A673 (cell line): Measurements from ENCODE around the gene RGL3. TPM values are rescaled to one million over a fixed set of nuclear protein-coding genes. Genes with fewer than 3 reads are reported as not detected.

ENCODE experiments used
- BruUV-seq: library from RNA; stranded (reverse); fragments of 400-500 nt; replicated peaks from 2 replicates; lab custom pipeline; 2021; lab: Mats Ljungman, UMichigan
- CTCF ChIA-PET: fragments of 300-600 bp; sonication (Branson Sonifier 250); formaldehyde crosslinking; loops from one replicate; lab custom pipeline; 2022; ENCODE audit warnings: antibody characterized with exemption; lab: Charles Lee
- POLR2A ChIA-PET: fragments of 300-600 bp; sonication (Branson Sonifier 250); formaldehyde crosslinking; loops from one replicate; lab custom pipeline; 2022; ENCODE audit warnings: antibody characterized with exemption; ENCODE audit not compliant: low non-redundant PET; lab: Charles Lee
- DNase-seq: peaks from one replicate; pipeline ENCODE4 v3.0.0-alpha.2; 2015; ENCODE audit warnings: low spot score
- H3K27ac ChIP-seq: fragments of 200-600 bp; sonication (generic); 2 replicates; pipeline ENCODE4 v1.5.1; 2016; ENCODE audit warnings: mixed run types, low read depth, mild to moderate bottlenecking, mixed read lengths, antibody characterized with exemption, low read length; ENCODE audit not compliant: poor library complexity, severe bottlenecking
- H3K27me3 ChIP-seq: fragments of 200-600 bp; sonication (generic); replicated peaks from 2 replicates; pipeline ENCODE4 v1.6.1; 2017; ENCODE audit warnings: mixed run types, low read depth, mild to moderate bottlenecking, mixed read lengths, antibody characterized with exemption, low read length; ENCODE audit not compliant: insufficient read depth, poor library complexity
- H3K36me3 ChIP-seq: fragments of 200-600 bp; sonication (generic); 2 replicates; pipeline ENCODE4 v1.6.1; 2016; ENCODE audit warnings: mixed run types, mild to moderate bottlenecking, mixed read lengths, antibody characterized with exemption, low read length; ENCODE audit not compliant: insufficient read depth, poor library complexity, severe bottlenecking
- H3K4me1 ChIP-seq: fragments of 200-600 bp; sonication (generic); 2 replicates; pipeline ENCODE4 v1.6.1; 2017; ENCODE audit warnings: mixed run types, mild to moderate bottlenecking, mixed read lengths, antibody characterized with exemption, low read length; ENCODE audit not compliant: insufficient read depth, poor library complexity, severe bottlenecking
- H3K4me3 ChIP-seq: fragments of 200-600 bp; sonication (generic); 2 replicates; pipeline ENCODE4 v1.5.1; 2016; ENCODE audit warnings: low read depth, mixed run types, mild to moderate bottlenecking, mixed read lengths, low read length; ENCODE audit not compliant: poor library complexity, severe bottlenecking
- H3K9me3 ChIP-seq: fragments of 200-600 bp; sonication (generic); 2 replicates; pipeline ENCODE4 v1.6.1; 2016; ENCODE audit warnings: mixed run types, low read depth, mild to moderate bottlenecking, mixed read lengths, antibody characterized with exemption, low read length; ENCODE audit not compliant: poor library complexity, severe bottlenecking
- CTCF ChIP-seq: fragments of 300-800, 200-600 bp; sonication (generic); conservative IDR thresholded peaks from 2 replicates; pipeline ENCODE4 v1.5.1; 2017; ENCODE audit warnings: low read depth, mild to moderate bottlenecking, antibody characterized with exemption, low read length, moderate library complexity, mixed read lengths
- EZH2 ChIP-seq: fragments of 200-600 bp; sonication (generic); IDR thresholded peaks from 2 replicates; pipeline ENCODE4 v1.6.1; 2017; ENCODE audit warnings: borderline replicate concordance, low read depth, mild to moderate bottlenecking, mixed read lengths, antibody characterized with exemption, low read length; ENCODE audit not compliant: poor library complexity, severe bottlenecking
- intact Hi-C: fragments of 100-400 bp; cut with micrococcal nuclease; formaldehyde crosslinking; loops from one replicate; pipeline ENCODE4 v1.10.0; 2022; ENCODE audit not compliant: unreplicated experiment
- total RNA-seq: library from RNA; stranded (reverse); gene quantifications from 2 replicates; pipeline ENCODE4 v1.2.3, GENCODE V29; 2021

The RGL3 gene
- total RNA-seq, 1 experiment from 2014 or later, result not detected

- ChIA-PET POLR2A (no interaction called here), CTCF (interaction anchor here (0.6 kb wide), 2 partner anchors 11 to 18 kb away, joined by 4 to 5 read pairs; no protein-coding TSS in a partner anchor)
- Histone ChIP-seq H3K9me3 (no peaks in the 10 kb centered on the region), H3K27me3 (no peaks in the 10 kb centered on the region), H3K36me3 (peaks cover 36% of the 10 kb centered on the region), H3K27ac (no peak overlapping the region), H3K4me3 (no peak overlapping the region), H3K4me1 (peaks cover 14% of the 10 kb centered on the region)
- TF ChIP-seq CTCF (no peak), EZH2 (no peak)
- no TSS peak for BruUV-seq
- DNase-seq, result no peak
- intact Hi-C loops, result loop anchor here (10.0 kb wide), 1 partner anchor 153 kb away; the partner anchor contains the start of gene TSPAN16
Measured at GRCh38 chr19:11447347-11448262, 28.5 kb upstream of the RGL3 start.

- no TSS peak for BruUV-seq
- ChIA-PET CTCF (interaction anchor here (0.6 kb wide), 3 partner anchors 10 to 133 kb away, joined by 3 to 5 read pairs (median 4); no protein-coding TSS in a partner anchor), POLR2A (no interaction called here)
- intact Hi-C loops, result loop anchor here (10.0 kb wide), 1 partner anchor 152 kb away; the partner anchor contains the start of gene TSPAN16
- peaks cover 6% of the 10 kb centered on the region for H3K4me1 ChIP-seq
- TF ChIP-seq CTCF (peak; percentile 81), EZH2 (no peak)
- H3K4me3 ChIP-seq, result no peak overlapping the region
- DNase-seq, result peak; percentile 60
- H3K27ac ChIP-seq, result no peak overlapping the region
- no peaks in the 10 kb centered on the region for H3K27me3 ChIP-seq
- peaks cover 44% of the 10 kb centered on the region for H3K36me3 ChIP-seq
- no peaks in the 10 kb centered on the region for H3K9me3 ChIP-seq
Measured at GRCh38 chr19:11446652-11447301, 27.7 kb upstream of the RGL3 start.

- DNase-seq, result no peak
- ChIA-PET POLR2A (no interaction called here), CTCF (interaction anchor here (0.6 kb wide), 1 partner anchor 133 kb away, joined by 3 read pairs; no protein-coding TSS in a partner anchor)
- TF ChIP-seq EZH2 (no peak), CTCF (no peak)
- H3K9me3 ChIP-seq, result no peaks in the 10 kb centered on the region
- no peak overlapping the region for H3K4me3 ChIP-seq
- H3K27ac ChIP-seq, result no peak overlapping the region
- intact Hi-C loops, result loop anchor here (10.0 kb wide), 1 partner anchor 151 kb away; the partner anchor contains the start of gene TSPAN16
- H3K27me3 ChIP-seq, result no peaks in the 10 kb centered on the region
- peaks cover under 1% of the 10 kb centered on the region for H3K4me1 ChIP-seq
- no TSS peak for BruUV-seq
- peaks cover 49% of the 10 kb centered on the region for H3K36me3 ChIP-seq
Measured at GRCh38 chr19:11446271-11446651, 27.1 kb upstream of the RGL3 start.
